B cell (primary cell): Measurements from ENCODE around the gene GATAD1.

Experiments used
- EZH2 ChIP-seq: IDR thresholded peaks from 2 replicates; pipeline ENCODE4 v1.6.1; 2012; ENCODE audit warnings: borderline replicate concordance, low read depth, mild to moderate bottlenecking, moderate library complexity, low read length; ENCODE audit not compliant: insufficient read depth, poor library complexity, severe bottlenecking
- TF ChIP-seq, protein P1 (sequence below): fragments of 200-600 bp; IDR thresholded peaks from one replicate; pipeline ENCODE4 v1.8.0; 2022; ENCODE audit warnings: antibody characterized with exemption, mild to moderate bottlenecking

DNA sequence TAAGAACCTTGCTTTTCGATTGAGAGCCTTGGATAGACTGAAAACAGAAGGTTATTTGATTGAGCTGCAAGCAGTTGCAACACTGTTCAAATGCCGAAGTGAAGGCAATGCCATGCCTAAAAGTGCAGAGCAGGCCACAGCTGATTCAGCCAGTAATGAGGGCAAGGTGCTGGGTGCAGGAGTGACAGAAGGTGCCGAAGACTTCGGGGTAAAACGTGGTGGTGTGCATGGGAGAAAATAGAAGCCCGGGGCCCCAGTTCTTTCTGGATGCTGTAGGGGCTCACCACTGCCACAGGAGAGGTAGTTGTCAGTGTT is 43.6 kb upstream of the GATAD1 start:
- TF ChIP-seq, protein P1, sequence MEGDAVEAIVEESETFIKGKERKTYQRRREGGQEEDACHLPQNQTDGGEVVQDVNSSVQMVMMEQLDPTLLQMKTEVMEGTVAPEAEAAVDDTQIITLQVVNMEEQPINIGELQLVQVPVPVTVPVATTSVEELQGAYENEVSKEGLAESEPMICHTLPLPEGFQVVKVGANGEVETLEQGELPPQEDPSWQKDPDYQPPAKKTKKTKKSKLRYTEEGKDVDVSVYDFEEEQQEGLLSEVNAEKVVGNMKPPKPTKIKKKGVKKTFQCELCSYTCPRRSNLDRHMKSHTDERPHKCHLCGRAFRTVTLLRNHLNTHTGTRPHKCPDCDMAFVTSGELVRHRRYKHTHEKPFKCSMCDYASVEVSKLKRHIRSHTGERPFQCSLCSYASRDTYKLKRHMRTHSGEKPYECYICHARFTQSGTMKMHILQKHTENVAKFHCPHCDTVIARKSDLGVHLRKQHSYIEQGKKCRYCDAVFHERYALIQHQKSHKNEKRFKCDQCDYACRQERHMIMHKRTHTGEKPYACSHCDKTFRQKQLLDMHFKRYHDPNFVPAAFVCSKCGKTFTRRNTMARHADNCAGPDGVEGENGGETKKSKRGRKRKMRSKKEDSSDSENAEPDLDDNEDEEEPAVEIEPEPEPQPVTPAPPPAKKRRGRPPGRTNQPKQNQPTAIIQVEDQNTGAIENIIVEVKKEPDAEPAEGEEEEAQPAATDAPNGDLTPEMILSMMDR: no peak
- TF ChIP-seq EZH2: no peak
